COLO829 (cell line): ENCODE measurements around the gene NCDN.

Experiments
- DNase-seq: peaks from one replicate; pipeline ENCODE4 v3.0.0; 2012; ENCODE audit warnings: low spot score

Gene NCDN

GRCh38 chr1:35557611-35558373, at the start of gene NCDN:
TSS of gene NCDN (plus strand) at chr1:35557799. CDS start at chr1:35558191, 392 bp downstream.
- DNase-seq = peak; percentile 79

- no peak for DNase-seq
These were observed 49.7 kb upstream of the NCDN start for GRCh38 chr1:35507947-35508346.

- DNase-seq = no peak
These were observed 48.0 kb upstream of the NCDN start for GRCh38 chr1:35509558-35509957.

- DNase-seq = no peak
These were observed 46.3 kb upstream of the NCDN start for GRCh38 chr1:35511305-35511704.

GRCh38 chr1:35518183-35518582, 39.4 kb upstream of the NCDN start:
- DNase-seq = no peak

GRCh38 chr1:35519432-35519831, 38.2 kb upstream of the NCDN start:
- DNase-seq = no peak

- DNase-seq = no peak
These were observed 33.5 kb upstream of the NCDN start for GRCh38 chr1:35524106-35524505.

- no peak for DNase-seq
These were observed 27.4 kb upstream of the NCDN start for GRCh38 chr1:35530168-35530567.

- no peak for DNase-seq
These were observed 26.7 kb upstream of the NCDN start for GRCh38 chr1:35530946-35531345.

GRCh38 chr1:35531368-35531767, 26.2 kb upstream of the NCDN start:
- no peak for DNase-seq

- no peak for DNase-seq
These were observed 24.9 kb upstream of the NCDN start for GRCh38 chr1:35532497-35533223.

- DNase-seq = no peak
These were observed 24.0 kb upstream of the NCDN start for GRCh38 chr1:35533586-35533985.

GRCh38 chr1:35535243-35535642, 22.4 kb upstream of the NCDN start:
- DNase-seq = no peak

GRCh38 chr1:35536556-35537162, 20.9 kb upstream of the NCDN start:
- no peak for DNase-seq

GRCh38 chr1:35537806-35538205, 19.8 kb upstream of the NCDN start:
- no peak for DNase-seq

GRCh38 chr1:35539073-35539823, 18.4 kb upstream of the NCDN start:
- DNase-seq = no peak

- DNase-seq = no peak
These were observed 17.8 kb upstream of the NCDN start for GRCh38 chr1:35539824-35540261.

- peak; percentile 45 for DNase-seq
These were observed 12.6 kb upstream of the NCDN start for GRCh38 chr1:35544976-35545375.

- no peak for DNase-seq
These were observed 11.0 kb upstream of the NCDN start for GRCh38 chr1:35546614-35547013.

- no peak for DNase-seq
These were observed 3.7 kb upstream of the NCDN start for GRCh38 chr1:35553851-35554250.

GRCh38 chr1:35554266-35555211, 3.1 kb upstream of the NCDN start:
- no peak for DNase-seq
